ENCODE results near the gene CHMP4B. TPM values are rescaled to one million over a fixed set of nuclear protein-coding genes. Genes with fewer than 3 reads are reported as not detected.

Gene CHMP4B
- total and polyA plus RNA-seq, 7 donors, result 102 to 394 (median 115) TPM

GRCh38 chr20:33773412-33774089, 37.6 kb upstream of the CHMP4B start:
- peaks cover 0 to 7% (median 2%) of the 10 kb centered on the region in 4 donors for H3K36me3 ChIP-seq
- intact Hi-C loops (cut with DNase I), result no loop called here
- no peak for DNase-seq
- WGBS, 2 donors, result 78 to 81% methylated on average over 2 of the region's 2 CpGs
- no peak overlapping the region for H3K4me3 ChIP-seq
- TF ChIP-seq CTCF (IDR thresholded peaks at IDR 0.05) (no peak), POLR2A (IDR thresholded peaks at IDR 0.05) (no peak)
- no peaks in the 10 kb centered on the region for H3K4me1 ChIP-seq
- H3K27ac ChIP-seq, result no peak overlapping the region
- no peaks in the 10 kb centered on the region for H3K9me3 ChIP-seq
- no peaks in the 10 kb centered on the region for H3K27me3 ChIP-seq

GRCh38 chr20:33777816-33778215, 33.3 kb upstream of the CHMP4B start:
- H3K36me3 ChIP-seq, result peaks cover 0 to 12% (median 4%) of the 10 kb centered on the region in 4 donors
- no peaks in the 10 kb centered on the region for H3K4me1 ChIP-seq
- TF ChIP-seq POLR2AphosphoS5 (IDR thresholded peaks at IDR 0.05) (no peak), POLR2A (IDR thresholded peaks at IDR 0.05) (no peak), CTCF (IDR thresholded peaks at IDR 0.05) (no peak), EP300 (IDR thresholded peaks at IDR 0.05) (no peak)
- no peaks in the 10 kb centered on the region for H3K9me3 ChIP-seq
- intact Hi-C loops (cut with DNase I), result no loop called here
- no peaks in the 10 kb centered on the region for H3K27me3 ChIP-seq
- H3K27ac ChIP-seq, result no peak overlapping the region
- H3K4me3 ChIP-seq, result no peak overlapping the region
- 84 to 90% methylated on average over 2 of the region's 2 CpGs for WGBS, 2 donors
- no peak for DNase-seq

- TF ChIP-seq POLR2AphosphoS5 (IDR thresholded peaks at IDR 0.05) (no peak), POLR2A (IDR thresholded peaks at IDR 0.05) (no peak), EP300 (IDR thresholded peaks at IDR 0.05) (no peak), CTCF (IDR thresholded peaks at IDR 0.05) (no peak)
- 24 to 73% methylated on average over 4 of the region's 4 CpGs for WGBS, 2 donors
- Histone ChIP-seq H3K27me3 (no peaks in the 10 kb centered on the region), H3K4me1 (no peaks in the 10 kb centered on the region), H3K36me3 (peaks cover 0 to 12% (median 4%) of the 10 kb centered on the region in 4 donors), H3K27ac (no peak overlapping the region), H3K4me3 (no peak overlapping the region), H3K9me3 (no peaks in the 10 kb centered on the region)
- intact Hi-C loops (cut with DNase I), result no loop called here
- DNase-seq, result no peak
These were observed 30.0 kb upstream of the CHMP4B start for GRCh38 chr20:33781133-33781532.

GRCh38 chr20:33781945-33782344, 29.2 kb upstream of the CHMP4B start:
- intact Hi-C loops (cut with DNase I), result no loop called here
- no peak for DNase-seq
- H3K36me3 ChIP-seq, result peaks cover 0 to 12% (median 4%) of the 10 kb centered on the region in 4 donors
- WGBS, 2 donors, result 92 to 98% methylated on average over 1 of the region's 1 CpG
- H3K4me3 ChIP-seq, result no peak overlapping the region
- H3K4me1 ChIP-seq, result no peaks in the 10 kb centered on the region
- H3K9me3 ChIP-seq, result no peaks in the 10 kb centered on the region
- H3K27ac ChIP-seq, result no peak overlapping the region
- TF ChIP-seq CTCF (IDR thresholded peaks at IDR 0.05), result no peak
- no peak for TF ChIP-seq POLR2AphosphoS5 (IDR thresholded peaks at IDR 0.05)
- no peak for TF ChIP-seq EP300 (IDR thresholded peaks at IDR 0.05)
- TF ChIP-seq POLR2A (IDR thresholded peaks at IDR 0.05), result no peak
- no peaks in the 10 kb centered on the region for H3K27me3 ChIP-seq

GRCh38 chr20:33783256-33783655, 27.9 kb upstream of the CHMP4B start:
- WGBS, 2 donors, result 87 to 89% methylated on average over 5 of the region's 5 CpGs
- H3K4me1 ChIP-seq, result peaks cover 0 to 2% (median 1%) of the 10 kb centered on the region in 4 donors
- TF ChIP-seq CTCF (IDR thresholded peaks at IDR 0.05), result no peak
- TF ChIP-seq POLR2A (IDR thresholded peaks at IDR 0.05), result no peak
- no peak for TF ChIP-seq POLR2AphosphoS5 (IDR thresholded peaks at IDR 0.05)
- no peaks in the 10 kb centered on the region for H3K27me3 ChIP-seq
- no peak for DNase-seq
- intact Hi-C loops (cut with DNase I), result no loop called here
- H3K4me3 ChIP-seq, result no peak overlapping the region
- H3K36me3 ChIP-seq, result peaks cover 0 to 12% (median 4%) of the 10 kb centered on the region in 4 donors
- H3K9me3 ChIP-seq, result no peaks in the 10 kb centered on the region
- H3K27ac ChIP-seq, result no peak overlapping the region

All from sigmoid colon (tissue), 7 donors.